WI38 (cell line): ENCODE measurements around the gene ANK2.

ENCODE experiments used
- H3K4me3 ChIP-seq: 2 replicates; pipeline ENCODE4 v1.5.1; 2011; ENCODE audit warnings: low read depth, mild to moderate bottlenecking, control low read depth, low read length
- TF ChIP-seq, protein P1 (sequence below): IDR thresholded peaks from 2 replicates; pipeline ENCODE4 v1.5.1; 2012; ENCODE audit warnings: low read depth, mild to moderate bottlenecking, control low read depth, low read length

Gene ANK2

DNA sequence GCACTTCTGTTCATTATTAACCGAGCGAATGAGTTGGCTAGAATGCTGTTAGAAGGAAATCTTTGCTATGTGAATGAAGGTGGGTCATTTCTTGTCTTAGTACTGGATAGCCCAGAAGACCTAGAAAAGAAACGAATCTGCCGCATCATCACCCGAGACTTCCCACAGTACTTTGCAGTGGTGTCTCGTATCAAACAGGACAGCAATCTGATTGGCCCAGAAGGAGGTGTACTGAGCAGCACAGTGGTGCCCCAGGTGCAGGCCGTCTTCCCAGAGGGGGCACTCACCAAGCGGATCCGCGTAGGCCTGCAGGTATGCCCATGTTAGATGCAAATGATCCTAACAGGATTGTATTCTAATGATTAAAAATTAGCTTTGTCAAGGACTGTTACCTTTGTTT lies 286.3 kb downstream of the ANK2 start:
- TF ChIP-seq, protein P1, sequence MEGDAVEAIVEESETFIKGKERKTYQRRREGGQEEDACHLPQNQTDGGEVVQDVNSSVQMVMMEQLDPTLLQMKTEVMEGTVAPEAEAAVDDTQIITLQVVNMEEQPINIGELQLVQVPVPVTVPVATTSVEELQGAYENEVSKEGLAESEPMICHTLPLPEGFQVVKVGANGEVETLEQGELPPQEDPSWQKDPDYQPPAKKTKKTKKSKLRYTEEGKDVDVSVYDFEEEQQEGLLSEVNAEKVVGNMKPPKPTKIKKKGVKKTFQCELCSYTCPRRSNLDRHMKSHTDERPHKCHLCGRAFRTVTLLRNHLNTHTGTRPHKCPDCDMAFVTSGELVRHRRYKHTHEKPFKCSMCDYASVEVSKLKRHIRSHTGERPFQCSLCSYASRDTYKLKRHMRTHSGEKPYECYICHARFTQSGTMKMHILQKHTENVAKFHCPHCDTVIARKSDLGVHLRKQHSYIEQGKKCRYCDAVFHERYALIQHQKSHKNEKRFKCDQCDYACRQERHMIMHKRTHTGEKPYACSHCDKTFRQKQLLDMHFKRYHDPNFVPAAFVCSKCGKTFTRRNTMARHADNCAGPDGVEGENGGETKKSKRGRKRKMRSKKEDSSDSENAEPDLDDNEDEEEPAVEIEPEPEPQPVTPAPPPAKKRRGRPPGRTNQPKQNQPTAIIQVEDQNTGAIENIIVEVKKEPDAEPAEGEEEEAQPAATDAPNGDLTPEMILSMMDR = no peak

DNA sequence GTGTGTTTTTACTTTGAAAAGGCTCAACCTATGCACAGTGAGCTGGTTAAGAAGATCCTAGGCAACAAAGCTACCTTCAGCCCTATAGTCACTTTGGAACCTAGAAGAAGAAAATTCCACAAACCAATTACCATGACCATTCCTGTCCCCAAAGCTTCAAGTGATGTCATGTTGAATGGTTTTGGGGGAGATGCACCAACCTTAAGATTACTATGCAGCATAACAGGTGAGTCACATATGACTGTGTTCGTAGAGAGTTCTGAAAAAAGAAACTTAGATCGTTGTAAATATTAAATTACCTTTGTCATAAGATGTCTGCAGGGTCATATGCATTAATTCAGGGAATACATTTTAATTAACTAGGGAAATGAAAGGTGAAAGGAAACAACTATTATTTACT lies 287.1 kb downstream of the ANK2 start:
- H3K4me3 ChIP-seq = no peak overlapping the region
- TF ChIP-seq, protein P1 = no peak

More for the DNA sequence above, 286.3 kb downstream of the ANK2 start:
- no peak overlapping the region for H3K4me3 ChIP-seq

DNA sequence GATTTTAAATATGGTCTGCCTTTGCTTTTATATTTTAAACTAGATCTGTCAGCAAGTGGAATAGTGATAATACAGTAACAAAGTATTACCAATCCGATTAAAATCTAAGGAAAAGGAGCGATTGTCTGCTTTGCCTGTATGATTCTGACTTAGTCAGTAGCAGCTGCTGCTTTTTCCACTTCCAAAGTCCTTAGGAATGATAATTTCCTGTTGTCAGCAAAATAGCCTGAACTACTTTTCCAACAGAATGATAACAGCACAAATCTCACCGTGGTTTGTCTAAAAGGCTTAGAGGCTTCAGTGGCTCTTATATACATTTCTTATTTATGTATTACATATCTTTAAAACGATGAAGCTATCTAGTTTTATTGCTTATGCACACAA lies 290.0 kb downstream of the ANK2 start:
- no peak overlapping the region for H3K4me3 ChIP-seq
- TF ChIP-seq, protein P1 = no peak

GRCh38 chr4:113344100-113344499 lies 294.6 kb downstream of the ANK2 start:
- no peak overlapping the region for H3K4me3 ChIP-seq
- TF ChIP-seq, protein P1 = no peak

- TF ChIP-seq, protein P1 = no peak
- H3K4me3 ChIP-seq = no peak overlapping the region
Measured at GRCh38 chr4:113347245-113347644, 297.8 kb downstream of the ANK2 start.

GRCh38 chr4:113349430-113349829 lies 300.0 kb downstream of the ANK2 start:
- H3K4me3 ChIP-seq = no peak overlapping the region
- TF ChIP-seq, protein P1 = no peak

- TF ChIP-seq, protein P1 = no peak
- no peak overlapping the region for H3K4me3 ChIP-seq
Measured at GRCh38 chr4:113350576-113350975, 301.1 kb downstream of the ANK2 start.
